GM23248 (cell line): Measurements from ENCODE around the gene CNIH3.

Experiments
- EZH2 ChIP-seq: fragments of 200-600 bp; sonication (generic); IDR thresholded peaks from 2 replicates; pipeline ENCODE4 v1.6.1; 2018; ENCODE audit warnings: antibody characterized with exemption, mild to moderate bottlenecking; ENCODE audit not compliant: insufficient read depth, poor library complexity, severe bottlenecking
- EZH2phosphoT487 ChIP-seq: fragments of 200-600 bp; sonication (generic); IDR thresholded peaks from 2 replicates; pipeline ENCODE4 v1.6.1; 2018; ENCODE audit warnings: antibody characterized with exemption, moderate library complexity, mild to moderate bottlenecking, low read depth; ENCODE audit not compliant: insufficient read depth

DNA sequence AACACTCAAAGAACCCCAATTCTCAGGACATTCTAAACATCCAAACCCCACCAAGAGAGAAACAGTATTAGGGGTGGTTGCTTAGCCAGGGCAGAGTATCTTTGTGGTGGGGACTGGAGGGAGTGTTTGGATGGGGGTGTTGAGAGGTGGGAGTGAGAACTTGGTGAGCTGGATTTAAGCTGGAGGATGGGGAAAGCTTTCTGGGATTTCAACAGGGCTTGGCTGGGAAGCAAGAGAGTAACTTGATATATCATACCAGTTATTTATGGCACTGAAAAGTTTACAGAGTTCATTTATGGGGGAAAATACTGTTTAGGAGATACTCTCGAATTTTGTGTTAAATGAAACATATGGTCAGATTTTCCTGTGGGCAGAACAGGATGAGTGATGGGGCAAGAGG is 6.8 kb upstream of the CNIH3 start:
- TF ChIP-seq EZH2phosphoT487 (no peak), EZH2 (no peak)
